Tibial nerve (tissue), 4 donors: ENCODE measurements around the gene RUFY3.

Source experiments
- EP300 ChIP-seq, 2 donors: sonication (generic); formaldehyde crosslinking; IDR thresholded peaks; one replicate each; pipeline ENCODE4 v1.6.1; 2017; ENCODE audit warnings: antibody characterized with exemption in 2 of 2, mild to moderate bottlenecking in 1 of 2
- POLR2A ChIP-seq, 2 donors: fragments of 450-650 bp; IDR thresholded peaks; one replicate each; pipeline ENCODE4 v1.6.1; 2017; ENCODE audit warnings: antibody characterized with exemption in 2 of 2, mild to moderate bottlenecking in 2 of 2, moderate library complexity in 2 of 2
- TF ChIP-seq, protein P1 (sequence below), 5 experiments: fragments of 200-600 bp in 3 of 5; fragments of 450-650 bp in 2 of 5; sonication (generic) in 3 of 5; IDR thresholded peaks; one replicate each; pipeline ENCODE4 v1.5.1; 2016 to 2019; ENCODE audit warnings: antibody characterized with exemption in 5 of 5, mild to moderate bottlenecking in 3 of 5, moderate library complexity in 2 of 5

DNA sequence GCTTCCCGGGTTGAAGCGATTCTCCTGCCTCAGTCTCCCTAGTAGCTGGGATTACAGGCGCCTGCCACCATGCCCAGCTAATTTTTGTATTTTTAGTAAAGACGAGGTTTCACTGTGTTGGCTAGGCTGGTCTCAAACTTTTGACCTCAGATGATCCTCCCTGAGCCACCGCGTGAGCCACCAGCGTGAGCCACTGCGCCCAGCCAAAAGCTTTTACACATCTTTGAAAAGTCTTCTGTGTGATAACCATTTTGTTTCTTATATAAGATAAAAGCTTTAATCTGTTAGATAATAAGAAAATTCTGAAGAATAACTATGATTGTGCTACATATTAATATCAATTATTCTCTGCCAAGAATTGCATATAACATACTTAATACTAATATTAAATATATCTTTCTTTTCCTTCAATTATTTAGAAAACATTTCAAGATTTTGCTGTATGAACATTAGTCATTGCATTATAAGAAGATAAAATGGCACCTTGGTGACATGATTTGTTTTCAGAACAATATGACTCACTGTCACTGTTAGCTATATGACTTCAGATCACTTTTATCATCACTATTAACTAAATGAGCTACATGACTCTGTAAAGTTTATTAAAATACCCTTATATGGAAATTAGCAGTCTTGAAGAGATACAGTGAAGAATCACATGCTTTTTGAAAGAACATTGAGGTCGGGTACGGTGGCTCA is 33.4 kb downstream of the RUFY3 start:
- TF ChIP-seq, protein P1, sequence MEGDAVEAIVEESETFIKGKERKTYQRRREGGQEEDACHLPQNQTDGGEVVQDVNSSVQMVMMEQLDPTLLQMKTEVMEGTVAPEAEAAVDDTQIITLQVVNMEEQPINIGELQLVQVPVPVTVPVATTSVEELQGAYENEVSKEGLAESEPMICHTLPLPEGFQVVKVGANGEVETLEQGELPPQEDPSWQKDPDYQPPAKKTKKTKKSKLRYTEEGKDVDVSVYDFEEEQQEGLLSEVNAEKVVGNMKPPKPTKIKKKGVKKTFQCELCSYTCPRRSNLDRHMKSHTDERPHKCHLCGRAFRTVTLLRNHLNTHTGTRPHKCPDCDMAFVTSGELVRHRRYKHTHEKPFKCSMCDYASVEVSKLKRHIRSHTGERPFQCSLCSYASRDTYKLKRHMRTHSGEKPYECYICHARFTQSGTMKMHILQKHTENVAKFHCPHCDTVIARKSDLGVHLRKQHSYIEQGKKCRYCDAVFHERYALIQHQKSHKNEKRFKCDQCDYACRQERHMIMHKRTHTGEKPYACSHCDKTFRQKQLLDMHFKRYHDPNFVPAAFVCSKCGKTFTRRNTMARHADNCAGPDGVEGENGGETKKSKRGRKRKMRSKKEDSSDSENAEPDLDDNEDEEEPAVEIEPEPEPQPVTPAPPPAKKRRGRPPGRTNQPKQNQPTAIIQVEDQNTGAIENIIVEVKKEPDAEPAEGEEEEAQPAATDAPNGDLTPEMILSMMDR (IDR thresholded peaks at IDR 0.05), result no peak
- TF ChIP-seq POLR2A (IDR thresholded peaks at IDR 0.05), result no peak
- TF ChIP-seq EP300 (IDR thresholded peaks at IDR 0.05), result no peak
